Nephron progenitor cell (in vitro differentiated cells): Measurements from ENCODE around the gene TMF1.

Experiments
- DNase-seq: peaks from one replicate; pipeline ENCODE4 v3.0.0; 2021
- H3K27ac Mint-ChIP-seq: 2 replicates; pipeline ENCODE4 v1.8.0; 2021; ENCODE audit warnings: mild to moderate bottlenecking, moderate library complexity, mixed read lengths
- H3K27me3 Mint-ChIP-seq: 2 replicates; pipeline ENCODE4 v1.8.0; 2021; ENCODE audit warnings: mild to moderate bottlenecking, low read depth, mixed read lengths; ENCODE audit not compliant: poor library complexity
- H3K36me3 Mint-ChIP-seq: 2 replicates; pipeline ENCODE4 v1.8.0; 2021; ENCODE audit warnings: low read depth, mixed read lengths
- H3K4me1 Mint-ChIP-seq: 2 replicates; pipeline ENCODE4 v1.8.0; 2021; ENCODE audit warnings: mixed read lengths
- H3K4me3 Mint-ChIP-seq: 2 replicates; pipeline ENCODE4 v1.8.0; 2021; ENCODE audit warnings: mild to moderate bottlenecking, moderate library complexity, mixed read lengths
- H3K9me3 Mint-ChIP-seq: 2 replicates; pipeline ENCODE4 v1.8.0; 2021; ENCODE audit warnings: mild to moderate bottlenecking, moderate library complexity, mixed read lengths
- TF ChIP-seq, protein P1 (sequence below): fragments of 200-600 bp; sonication (generic); IDR thresholded peaks from 2 replicates; pipeline ENCODE4 v1.5.0; 2021; ENCODE audit warnings: antibody characterized with exemption

Gene TMF1

DNA sequence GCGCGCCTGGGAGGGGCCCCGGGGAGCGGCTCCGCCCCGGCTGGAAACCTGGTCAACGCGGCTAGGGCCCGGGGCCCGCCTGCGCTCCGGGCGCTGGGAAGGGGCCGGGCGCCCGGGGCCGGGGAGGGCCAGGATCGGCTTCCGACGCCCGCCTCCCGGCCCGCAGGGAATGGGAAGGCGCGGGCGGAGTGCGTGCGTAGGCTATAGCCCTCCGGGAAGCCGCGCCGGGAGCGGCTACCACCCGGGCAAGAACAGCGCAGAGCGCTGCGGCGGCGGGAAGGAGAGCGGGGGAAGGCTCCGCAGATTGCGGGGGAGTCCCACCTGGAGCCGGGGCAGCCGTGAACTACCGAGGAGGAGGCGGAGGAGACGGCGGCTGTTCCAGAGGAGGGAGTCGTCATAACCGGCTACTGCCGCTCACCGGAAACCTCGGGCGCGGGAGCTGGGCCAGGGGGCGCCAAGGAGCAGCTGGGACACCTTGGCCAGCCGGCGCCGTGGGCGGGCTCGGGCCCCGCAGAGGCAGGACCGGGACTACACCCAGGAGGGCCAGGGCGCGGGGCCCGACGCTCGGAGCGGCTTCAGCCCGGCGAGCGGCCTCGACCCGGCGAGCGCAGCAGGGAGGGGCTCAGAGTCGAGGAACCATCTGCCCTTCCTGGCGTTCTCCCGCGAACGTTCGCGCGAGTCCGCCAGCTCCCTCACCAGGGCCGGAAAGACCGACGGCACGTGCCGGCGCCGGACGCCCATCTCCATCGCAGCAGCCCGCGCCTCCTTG lies 38.7 kb downstream of the TMF1 start, which contains the start of gene EOGT:
Gene EOGT (minus strand): TSS at position 432 of the 769 bp plus-strand sequence. CDS start 3,838 bp downstream, outside the sequence.
- no peaks in the 10 kb centered on the region for H3K27me3 Mint-ChIP-seq
- H3K36me3 Mint-ChIP-seq = peaks cover 30% of the 10 kb centered on the region
- peaks cover 62% of the 10 kb centered on the region for H3K4me1 Mint-ChIP-seq
- H3K9me3 Mint-ChIP-seq = peaks cover 9% of the 10 kb centered on the region
- peak; percentile 91 for DNase-seq
- peak within 1 kb of the TSS; percentile 88 for H3K27ac Mint-ChIP-seq
- H3K4me3 Mint-ChIP-seq = peak within 1 kb of the TSS; percentile 91
- TF ChIP-seq, protein P1, sequence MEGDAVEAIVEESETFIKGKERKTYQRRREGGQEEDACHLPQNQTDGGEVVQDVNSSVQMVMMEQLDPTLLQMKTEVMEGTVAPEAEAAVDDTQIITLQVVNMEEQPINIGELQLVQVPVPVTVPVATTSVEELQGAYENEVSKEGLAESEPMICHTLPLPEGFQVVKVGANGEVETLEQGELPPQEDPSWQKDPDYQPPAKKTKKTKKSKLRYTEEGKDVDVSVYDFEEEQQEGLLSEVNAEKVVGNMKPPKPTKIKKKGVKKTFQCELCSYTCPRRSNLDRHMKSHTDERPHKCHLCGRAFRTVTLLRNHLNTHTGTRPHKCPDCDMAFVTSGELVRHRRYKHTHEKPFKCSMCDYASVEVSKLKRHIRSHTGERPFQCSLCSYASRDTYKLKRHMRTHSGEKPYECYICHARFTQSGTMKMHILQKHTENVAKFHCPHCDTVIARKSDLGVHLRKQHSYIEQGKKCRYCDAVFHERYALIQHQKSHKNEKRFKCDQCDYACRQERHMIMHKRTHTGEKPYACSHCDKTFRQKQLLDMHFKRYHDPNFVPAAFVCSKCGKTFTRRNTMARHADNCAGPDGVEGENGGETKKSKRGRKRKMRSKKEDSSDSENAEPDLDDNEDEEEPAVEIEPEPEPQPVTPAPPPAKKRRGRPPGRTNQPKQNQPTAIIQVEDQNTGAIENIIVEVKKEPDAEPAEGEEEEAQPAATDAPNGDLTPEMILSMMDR = peak; percentile 48

- peak; percentile 58 for DNase-seq
- no peaks in the 10 kb centered on the region for H3K27me3 Mint-ChIP-seq
- TF ChIP-seq, protein P1 = no peak
- H3K36me3 Mint-ChIP-seq = peaks cover 30% of the 10 kb centered on the region
- peaks cover 68% of the 10 kb centered on the region for H3K4me1 Mint-ChIP-seq
- peaks cover 9% of the 10 kb centered on the region for H3K9me3 Mint-ChIP-seq
- peak overlapping the region; percentile 91 for H3K4me3 Mint-ChIP-seq
- H3K27ac Mint-ChIP-seq = peak overlapping the region; percentile 88
Observed at GRCh38 chr3:69012800-69013252, 39.3 kb downstream of the TMF1 start.

DNA sequence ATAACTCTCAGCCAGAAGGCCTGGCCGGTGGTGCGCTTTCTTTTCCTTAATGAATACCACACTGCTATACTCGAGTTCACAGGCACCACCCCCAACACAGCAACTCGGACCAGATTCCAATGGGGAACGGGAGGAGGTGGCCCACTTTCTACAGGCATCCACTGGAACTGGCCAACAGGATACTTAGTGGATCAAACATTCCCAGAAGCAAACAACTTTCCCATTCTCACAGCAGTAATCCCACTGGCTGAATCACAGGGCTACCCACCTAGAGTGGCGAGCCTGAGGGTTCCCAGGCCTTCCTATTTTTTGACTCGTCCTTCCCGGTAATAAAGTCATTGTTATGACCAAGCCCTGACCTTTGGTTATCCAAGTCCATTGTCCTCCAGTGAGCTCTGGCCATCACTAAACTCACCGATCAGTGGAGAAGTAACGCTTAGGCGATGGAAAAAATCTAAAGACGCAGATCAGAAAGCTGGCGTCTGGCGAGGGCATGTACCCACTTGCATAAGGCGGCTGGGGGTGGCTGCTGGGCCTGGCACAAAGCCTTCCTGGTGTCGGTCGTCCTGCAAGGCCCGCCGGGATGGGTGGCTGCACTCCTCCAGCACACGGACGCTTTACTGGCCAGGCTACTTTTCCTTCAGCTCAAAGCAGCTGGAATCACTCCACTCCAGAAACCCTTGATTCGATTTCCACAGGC lies 39.9 kb downstream of the TMF1 start:
- Mint-ChIP-seq H3K27me3 (no peaks in the 10 kb centered on the region), H3K4me3 (peak overlapping the region; percentile 91), H3K9me3 (peaks cover 6% of the 10 kb centered on the region), H3K4me1 (peaks cover 68% of the 10 kb centered on the region), H3K36me3 (peaks cover 24% of the 10 kb centered on the region), H3K27ac (peak overlapping the region; percentile 88)
- TF ChIP-seq, protein P1 = no peak
- DNase-seq = peak; percentile 30

DNA sequence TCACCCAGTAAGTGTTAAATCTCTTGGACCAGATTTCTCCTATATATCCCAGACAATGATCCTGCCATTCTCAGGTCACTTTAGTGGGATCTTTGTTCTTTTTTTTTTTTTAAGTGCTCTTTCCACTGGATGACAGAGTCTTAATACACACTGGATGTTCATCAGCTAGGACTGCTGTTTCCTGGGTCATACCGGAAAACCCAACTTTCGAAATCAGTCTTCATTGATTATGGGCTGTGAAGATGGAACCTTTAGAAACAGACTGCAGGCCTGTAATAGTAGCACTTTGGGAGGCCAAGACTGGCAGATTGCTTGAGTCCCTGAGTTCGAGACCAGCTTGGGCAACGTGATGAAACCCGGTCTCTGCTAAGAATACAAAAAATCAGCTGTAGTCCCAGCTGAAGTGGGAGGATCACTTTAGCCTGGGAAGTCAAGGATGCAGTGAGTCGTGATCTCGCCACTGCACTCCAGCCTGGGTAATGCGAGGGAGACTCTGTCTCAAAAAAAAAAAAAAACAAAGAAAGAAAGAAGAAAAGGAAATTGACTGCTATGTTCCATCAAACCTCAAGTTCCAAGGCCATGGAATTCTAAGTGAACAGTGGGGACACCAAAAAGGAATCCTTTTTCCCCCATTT lies 40.9 kb downstream of the TMF1 start:
- Mint-ChIP-seq H3K36me3 (peaks cover 18% of the 10 kb centered on the region), H3K9me3 (no peaks in the 10 kb centered on the region), H3K27me3 (no peaks in the 10 kb centered on the region), H3K4me1 (peaks cover 77% of the 10 kb centered on the region), H3K27ac (peak overlapping the region; percentile 96), H3K4me3 (peak overlapping the region; percentile 78)
- no peak for DNase-seq
- TF ChIP-seq, protein P1 = no peak

GRCh38 chr3:69009559-69010410 lies 42.3 kb downstream of the TMF1 start:
- H3K4me3 Mint-ChIP-seq = peak overlapping the region; percentile 1
- no peaks in the 10 kb centered on the region for H3K27me3 Mint-ChIP-seq
- no peak for DNase-seq
- H3K27ac Mint-ChIP-seq = peak overlapping the region; percentile 44
- H3K9me3 Mint-ChIP-seq = no peaks in the 10 kb centered on the region
- TF ChIP-seq, protein P1 = no peak
- peaks cover 22% of the 10 kb centered on the region for H3K36me3 Mint-ChIP-seq
- H3K4me1 Mint-ChIP-seq = peaks cover 84% of the 10 kb centered on the region
